HepG2 (cell line): Measurements from ENCODE around the gene MEIS1. TPM values are rescaled to one million over a fixed set of nuclear protein-coding genes. Genes with fewer than 3 reads are reported as not detected.

ENCODE experiments used
- CCDC6 ChIP-seq: sonication (generic); formaldehyde crosslinking; IDR thresholded peaks from 2 replicates; pipeline ENCODE4 v1.8.1; 2022; ENCODE audit warnings: mild to moderate bottlenecking, missing genetic modification reagents, moderate library complexity
- HBP1 ChIP-seq: IDR thresholded peaks from 2 replicates; pipeline ENCODE4 v1.6.1; 2016; ENCODE audit warnings: low read depth, control low read depth
- HES4 ChIP-seq: sonication (generic); formaldehyde crosslinking; IDR thresholded peaks from 2 replicates; pipeline ENCODE4 v1.9.0; 2021; ENCODE audit warnings: mild to moderate bottlenecking, missing genetic modification reagents, borderline replicate concordance
- HMGXB3 ChIP-seq: sonication (generic); formaldehyde crosslinking; IDR thresholded peaks from 2 replicates; pipeline ENCODE4 v1.4.0; 2020; ENCODE audit warnings: missing genetic modification reagents, borderline replicate concordance
- IKZF5 ChIP-seq: IDR thresholded peaks from 2 replicates; pipeline ENCODE4 v1.6.1; 2018; ENCODE audit warnings: missing genetic modification reagents, mild to moderate bottlenecking, missing compliant biosample characterization
- KDM5B ChIP-seq: sonication (generic); formaldehyde crosslinking; IDR thresholded peaks from 2 replicates; pipeline ENCODE4 v1.4.0; 2020; ENCODE audit warnings: missing genetic modification reagents, mild to moderate bottlenecking, borderline replicate concordance
- NFE2 ChIP-seq: sonication (generic); formaldehyde crosslinking; IDR thresholded peaks from 2 replicates; pipeline ENCODE4 v1.4.0; 2020; ENCODE audit warnings: missing genetic modification reagents
- NFE2L2 ChIP-seq: fragments of 150-350 bp; IDR thresholded peaks from 2 replicates; pipeline ENCODE4 v1.6.1; 2014; ENCODE audit warnings: low read length
- NR2C2 ChIP-seq: sonication (generic); formaldehyde crosslinking; IDR thresholded peaks from 2 replicates; pipeline ENCODE4 v1.4.0; 2020; ENCODE audit warnings: missing genetic modification reagents, mild to moderate bottlenecking, moderate library complexity, borderline replicate concordance
- PPARG ChIP-seq: conservative IDR thresholded peaks from 2 replicates; pipeline ENCODE4 v1.6.1; 2016; ENCODE audit warnings: missing biosample characterization, missing genetic modification reagents
- RBM39 ChIP-seq: fragments of 200-400 bp; formaldehyde crosslinking; IDR thresholded peaks from one replicate; pipeline ENCODE4 v1.6.1; 2018; ENCODE audit warnings: antibody characterized with exemption, mild to moderate bottlenecking, low read depth, low read length; ENCODE audit not compliant: poor library complexity, severe bottlenecking
- SAP130 ChIP-seq: IDR thresholded peaks from 2 replicates; pipeline ENCODE4 v1.6.1; 2016; ENCODE audit warnings: low read depth
- TERF1 ChIP-seq: sonication (generic); formaldehyde crosslinking; IDR thresholded peaks from 2 replicates; pipeline ENCODE4 v1.8.0; 2022; ENCODE audit warnings: mild to moderate bottlenecking, missing genetic modification reagents, moderate library complexity
- ZNF44 ChIP-seq: sonication (generic); formaldehyde crosslinking; IDR thresholded peaks from 2 replicates; pipeline ENCODE4 v1.5.1; 2020; ENCODE audit warnings: mild to moderate bottlenecking, missing genetic modification reagents
- ZNF598 ChIP-seq: sonication (generic); formaldehyde crosslinking; IDR thresholded peaks from 2 replicates; pipeline ENCODE4 v1.5.1; 2020; ENCODE audit warnings: mild to moderate bottlenecking, missing genetic modification reagents, borderline replicate concordance
- ZNF660 ChIP-seq: sonication (generic); formaldehyde crosslinking; IDR thresholded peaks from 2 replicates; pipeline ENCODE4 v1.5.1; 2020; ENCODE audit warnings: mild to moderate bottlenecking, low read depth, missing genetic modification reagents, borderline replicate concordance
- polyA plus RNA-seq, 8 experiments: library from polyadenylated mRNA; depleted of rRNA in 3 of 8; stranded (reverse) in 7 of 8; unstranded in 1 of 8; fragments of >200 nt; fragmentation: Illumina TruSeq in 4 of 8; extraction: Trizol in 4 of 8; gene quantifications; 2 replicates each; pipeline versions ENCODE4 v1.2.1 to v1.2.3, GENCODE V29; 2011 to 2016; ENCODE audit warnings: low read depth in 4 of 8, missing spikeins in 1 of 8, mixed read lengths in 1 of 8; ENCODE audit not compliant: insufficient read depth in 1 of 8
- total RNA-seq, 5 experiments: library from RNA; depleted of rRNA; stranded (reverse); fragments of >200 nt; fragmentation: Illumina TruSeq; extraction: Trizol; gene quantifications; 2 replicates each; pipeline ENCODE4 v1.2.3, GENCODE V29; 2016; ENCODE audit warnings: low read depth in 1 of 5
- TF ChIP-seq, protein P1 (sequence below): sonication (generic); formaldehyde crosslinking; IDR thresholded peaks from 2 replicates; pipeline ENCODE4 v1.4.0; 2020; ENCODE audit warnings: missing genetic modification reagents, mild to moderate bottlenecking, borderline replicate concordance

The MEIS1 gene
- total and polyA plus RNA-seq, 2 of the 13 experiments (the other 11 are each of a cell fraction or from before 2014, with no cell fraction given), result 3.8 to 6.0 TPM

DNA sequence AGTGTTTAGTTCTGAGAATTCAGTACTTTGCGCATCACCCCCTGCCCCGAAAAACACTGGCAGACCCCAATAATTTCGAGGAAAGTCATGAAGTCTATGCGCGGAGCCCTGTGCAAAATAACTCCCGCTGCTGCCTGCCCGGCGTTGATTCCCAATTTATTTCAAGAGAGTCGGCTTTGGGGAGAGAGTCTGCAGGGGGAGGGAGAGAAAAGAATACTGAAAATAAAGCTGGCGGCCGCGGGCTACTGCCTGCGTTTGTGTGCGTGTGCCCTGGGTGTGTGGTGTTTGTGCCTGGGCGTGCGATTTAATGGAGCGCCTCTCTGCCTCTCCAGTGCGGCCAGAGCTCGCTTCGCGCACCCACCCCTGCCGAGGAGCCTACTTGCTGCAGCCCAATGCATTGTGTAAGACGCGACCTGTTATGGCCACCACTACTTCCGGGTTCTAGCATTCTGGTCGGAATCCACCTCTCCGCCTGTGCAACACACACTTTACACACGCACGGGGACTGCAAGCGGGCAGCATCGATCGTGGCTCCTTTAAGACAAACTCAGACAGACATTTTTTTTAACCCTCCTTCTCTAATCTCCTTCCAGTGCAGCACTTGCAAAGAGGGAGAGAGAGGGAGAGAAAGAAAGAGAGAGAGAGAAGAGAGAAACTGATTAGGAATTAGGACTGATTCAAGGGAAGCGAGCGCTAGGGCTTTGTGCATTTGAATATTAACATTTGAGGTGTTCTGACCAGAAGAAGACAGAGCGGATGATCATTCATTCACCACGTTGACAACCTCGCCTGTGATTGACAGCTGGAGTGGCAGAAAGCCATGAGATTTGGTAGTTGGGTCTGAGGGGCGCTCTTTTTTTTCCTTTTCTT lies at the start of gene MEIS1 (continued):
- TF ChIP-seq HBP1 (CRISPR knock-in tag), result peak; percentile 90
- no peak for TF ChIP-seq RBM39
- TF ChIP-seq PPARG, result peak; percentile 48; the same call in 1 of the 2 replicates
- no peak for TF ChIP-seq ZNF660 (CRISPR knock-in tag)
- peak; percentile 58; the same call in 1 of the 2 replicates for TF ChIP-seq HES4 (CRISPR knock-in tag)
- no peak for TF ChIP-seq TERF1
- TF ChIP-seq SAP130, result peak; percentile 99
- TF ChIP-seq NFE2 (CRISPR knock-in tag), result no peak
- TF ChIP-seq ZNF44 (CRISPR knock-in tag), result peak; percentile 93; the same call in 1 of the 2 replicates
- TF ChIP-seq, protein P1, sequence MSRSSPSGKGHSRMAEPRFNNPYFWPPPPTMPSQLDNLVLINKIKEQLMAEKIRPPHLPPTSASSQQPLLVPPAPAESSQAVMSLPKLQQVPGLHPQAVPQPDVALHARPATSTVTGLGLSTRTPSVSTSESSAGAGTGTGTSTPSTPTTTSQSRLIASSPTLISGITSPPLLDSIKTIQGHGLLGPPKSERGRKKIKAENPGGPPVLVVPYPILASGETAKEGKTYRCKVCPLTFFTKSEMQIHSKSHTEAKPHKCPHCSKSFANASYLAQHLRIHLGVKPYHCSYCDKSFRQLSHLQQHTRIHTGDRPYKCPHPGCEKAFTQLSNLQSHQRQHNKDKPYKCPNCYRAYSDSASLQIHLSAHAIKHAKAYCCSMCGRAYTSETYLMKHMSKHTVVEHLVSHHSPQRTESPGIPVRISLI, result peak; percentile 59; the same call in 1 of the 2 replicates
- TF ChIP-seq ZNF598 (CRISPR knock-in tag), result peak; percentile 49; the same call in 1 of the 2 replicates
- peak; percentile 91 for TF ChIP-seq NR2C2 (CRISPR knock-in tag)
- TF ChIP-seq IKZF5 (CRISPR knock-in tag), result peak; percentile 89; the same call in 1 of the 2 replicates
- no peak for TF ChIP-seq CCDC6
- TF ChIP-seq NFE2L2, result no peak
- peak; percentile 92 for TF ChIP-seq HMGXB3 (CRISPR knock-in tag)
- TF ChIP-seq KDM5B (CRISPR knock-in tag), result peak; percentile 84; the same call in 1 of the 2 replicates
